GM10248 (cell line): ENCODE results near the gene MROH7.

Experiments used
- CTCF ChIA-PET: fragments of 300-600 bp; sonication (Branson Sonifier 250); formaldehyde crosslinking; extraction: SDS; loops from one replicate; lab custom pipeline; 2021; ENCODE audit warnings: antibody characterized with exemption; lab: Yijun Ruan, JAX
- POLR2A ChIA-PET: fragments of 350-650 bp; sonication (Branson Sonifier 250); formaldehyde crosslinking; extraction: SDS; loops from one replicate; lab custom pipeline; 2020; ENCODE audit warnings: antibody characterized with exemption; lab: Yijun Ruan, JAX
- DNase-seq: peaks from one replicate; pipeline ENCODE4 v3.0.0; 2012; ENCODE audit errors: extremely low spot score
- CTCF ChIP-seq: IDR thresholded peaks from 2 replicates; pipeline ENCODE4 v1.5.1; 2012; ENCODE audit warnings: mild to moderate bottlenecking, low read depth; ENCODE audit errors: extremely low read depth, missing control alignments, control extremely low read depth

The MROH7 gene

GRCh38 chr1:54694771-54695170, 53.2 kb downstream of the MROH7 start:
- CTCF ChIA-PET, result no interaction called here
- POLR2A ChIA-PET, result no interaction called here
- TF ChIP-seq CTCF, result no peak
- DNase-seq, result no peak

GRCh38 chr1:54695221-54695620, 53.6 kb downstream of the MROH7 start:
- DNase-seq, result no peak
- CTCF ChIA-PET, result no interaction called here
- POLR2A ChIA-PET, result no interaction called here
- TF ChIP-seq CTCF, result no peak

- DNase-seq, result no peak
- TF ChIP-seq CTCF, result no peak
- CTCF ChIA-PET, result no interaction called here
- POLR2A ChIA-PET, result no interaction called here
Observed at GRCh38 chr1:54695764-54696163, 54.2 kb downstream of the MROH7 start.

- TF ChIP-seq CTCF, result no peak
- POLR2A ChIA-PET, result no interaction called here
- no peak for DNase-seq
- CTCF ChIA-PET, result no interaction called here
Observed at GRCh38 chr1:54696262-54696661, 54.7 kb downstream of the MROH7 start.

GRCh38 chr1:54697896-54698295, 56.3 kb downstream of the MROH7 start:
- no peak for TF ChIP-seq CTCF
- DNase-seq, result no peak
- CTCF ChIA-PET, result no interaction called here
- POLR2A ChIA-PET, result no interaction called here

- ChIA-PET CTCF (no interaction called here), POLR2A (no interaction called here)
- DNase-seq, result no peak
- TF ChIP-seq CTCF, result no peak
Observed at GRCh38 chr1:54698346-54698745, 56.8 kb downstream of the MROH7 start.
